CD4-positive, alpha-beta T cell treated with Interleukin-4 for 1 hour (primary cell): ENCODE data around the gene AK4.
"Not testable (repeated sequence)": the region's sequence is repeated elsewhere in the genome, so short reads cannot be mapped to it uniquely, and the experiment has no call there.

Experiments
- DNase-seq, 2 donors: peaks; one replicate each; pipeline ENCODE4 v3.0.0-alpha.2; 2020 to 2022

Gene AK4

DNA sequence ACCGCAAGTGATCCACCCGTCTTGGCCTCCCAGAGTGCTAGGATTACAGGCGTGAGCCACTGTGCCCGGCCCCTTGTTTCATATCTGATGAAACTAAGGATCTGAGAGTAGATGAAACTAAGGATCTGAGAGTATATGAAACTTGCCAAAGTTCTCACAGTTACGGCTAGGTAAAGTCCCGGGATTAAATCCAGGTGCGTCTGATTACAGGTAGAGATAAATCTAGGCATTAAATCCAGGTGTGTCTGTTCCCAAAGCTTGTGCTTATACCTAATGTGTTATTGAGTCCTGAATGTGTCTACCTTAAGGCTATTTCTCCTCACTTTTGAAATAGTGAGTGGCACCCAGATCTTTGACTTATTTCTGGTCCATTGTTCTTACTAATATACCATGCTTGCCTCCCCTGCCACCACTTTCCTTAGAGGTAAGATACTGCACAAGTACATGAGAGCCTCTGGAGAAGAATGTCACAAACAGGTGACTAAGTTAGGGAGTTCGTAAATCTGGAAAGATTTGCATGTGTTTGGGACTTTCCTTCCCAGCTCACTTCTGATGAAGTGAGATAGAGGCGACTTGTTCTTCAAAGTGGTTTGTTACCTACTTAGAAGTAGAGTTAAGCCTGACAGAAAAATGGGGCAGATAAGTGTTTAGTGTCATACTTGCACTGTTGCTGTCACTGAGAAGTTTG lies 66.5 kb downstream of the AK4 start:
- DNase-seq = no peak

- DNase-seq = no peak
Observed at GRCh38 chr1:65216989-65217388, 69.0 kb downstream of the AK4 start.

GRCh38 chr1:65221638-65222339 lies 73.8 kb downstream of the AK4 start:
- no peak for DNase-seq

DNA sequence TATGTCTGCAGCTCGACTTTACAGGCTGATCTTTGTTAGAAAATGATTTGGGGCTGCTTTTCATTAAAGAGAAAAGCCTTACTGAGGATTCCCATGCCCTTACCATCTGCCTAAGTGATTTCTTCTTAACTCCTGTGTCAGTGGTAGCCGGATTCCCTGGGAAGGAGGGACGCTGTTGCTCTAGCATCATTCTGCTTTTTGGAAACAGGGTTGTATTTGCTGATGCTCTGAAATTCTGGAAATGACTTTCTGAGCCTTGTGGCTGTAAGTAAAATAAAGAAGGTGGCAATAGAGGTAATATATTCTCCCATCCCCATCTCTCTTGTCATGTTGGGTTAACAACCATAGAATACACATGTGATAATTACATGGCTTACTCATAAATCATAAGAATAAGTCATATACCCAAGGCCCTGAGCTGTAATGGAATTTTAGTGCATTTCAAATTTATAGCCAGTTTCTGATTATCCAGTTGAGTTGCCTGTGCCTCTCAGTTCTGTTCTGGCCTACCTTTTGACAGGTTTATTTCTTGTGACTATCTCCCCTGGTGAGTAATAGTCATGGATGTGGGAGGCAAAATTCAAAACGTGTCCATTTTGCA lies 74.4 kb downstream of the AK4 start:
- no peak for DNase-seq

DNA sequence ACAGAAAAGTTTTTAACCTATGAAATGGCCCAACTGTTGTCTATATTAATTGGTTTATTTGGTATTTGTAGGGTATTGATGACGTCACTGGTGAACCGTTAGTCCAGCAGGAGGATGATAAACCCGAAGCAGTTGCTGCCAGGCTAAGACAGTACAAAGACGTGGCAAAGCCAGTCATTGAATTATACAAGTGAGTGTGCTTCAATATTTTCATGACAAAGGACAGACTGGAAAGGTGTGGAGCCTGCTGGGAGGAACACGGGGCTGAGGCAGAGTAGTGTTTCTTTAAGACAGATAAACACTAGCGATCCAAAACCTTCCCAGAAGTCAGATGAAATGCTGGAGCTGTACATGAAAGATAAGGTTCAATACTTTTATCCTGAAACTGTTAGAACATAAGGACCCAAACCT lies 76.7 kb downstream of the AK4 start:
- no peak for DNase-seq

DNA sequence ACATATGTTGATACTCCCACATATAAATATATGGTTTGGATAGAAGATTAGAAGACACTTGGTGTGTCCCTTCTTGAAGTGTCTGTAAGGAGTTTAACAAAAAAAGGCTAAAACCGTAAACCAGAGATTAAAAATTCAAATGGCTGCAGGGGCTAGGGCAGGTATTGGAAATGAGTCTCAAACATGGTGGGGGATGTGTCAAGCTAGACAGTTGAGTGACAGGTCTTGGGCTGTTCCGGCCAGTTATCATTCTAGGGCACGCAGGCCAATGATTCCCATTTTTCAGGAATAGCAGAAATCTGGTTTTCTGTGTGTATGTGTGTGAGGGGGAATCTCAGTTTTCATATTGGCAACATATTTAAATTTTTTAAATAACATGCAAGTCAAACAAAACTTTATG lies 77.2 kb downstream of the AK4 start:
- DNase-seq = no peak

- DNase-seq = no peak
Observed at GRCh38 chr1:65229201-65229600, 81.2 kb downstream of the AK4 start.

- no peak for DNase-seq
Observed at GRCh38 chr1:65229754-65230339, 81.8 kb downstream of the AK4 start.

- DNase-seq = peak in 1 of 2 donors; percentile 14
Observed at GRCh38 chr1:65230731-65231481, 82.9 kb downstream of the AK4 start.

- no peak for DNase-seq
Observed at GRCh38 chr1:65231718-65232330, 83.8 kb downstream of the AK4 start.

DNA sequence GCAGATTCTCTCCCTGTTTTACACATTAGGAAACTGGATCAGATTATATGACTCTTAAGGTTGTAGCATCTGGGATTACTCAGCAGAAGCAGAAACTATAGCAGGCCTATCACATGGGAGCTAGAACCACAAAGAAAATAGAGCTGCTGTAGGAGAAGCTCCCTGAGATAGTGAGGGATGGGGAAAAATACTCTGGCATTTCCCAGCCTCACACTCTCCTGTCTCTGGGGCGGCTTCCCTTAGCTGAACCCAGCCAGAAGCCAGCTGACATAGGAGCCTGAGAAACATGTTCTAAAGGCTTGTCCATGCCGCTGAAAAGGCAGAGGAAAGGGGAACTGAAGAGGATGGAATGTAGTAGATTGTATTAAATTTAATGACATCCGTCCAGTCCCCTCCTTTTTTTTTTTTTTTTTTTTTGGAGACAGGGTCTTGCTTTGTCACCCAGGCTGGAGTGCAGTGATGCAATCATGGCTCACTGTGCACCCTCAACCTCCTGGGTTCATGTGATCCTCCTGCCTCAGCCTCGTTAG lies 84.5 kb downstream of the AK4 start:
- no peak for DNase-seq

- no peak for DNase-seq
Observed at GRCh38 chr1:65233782-65234181, 85.8 kb downstream of the AK4 start.

DNA sequence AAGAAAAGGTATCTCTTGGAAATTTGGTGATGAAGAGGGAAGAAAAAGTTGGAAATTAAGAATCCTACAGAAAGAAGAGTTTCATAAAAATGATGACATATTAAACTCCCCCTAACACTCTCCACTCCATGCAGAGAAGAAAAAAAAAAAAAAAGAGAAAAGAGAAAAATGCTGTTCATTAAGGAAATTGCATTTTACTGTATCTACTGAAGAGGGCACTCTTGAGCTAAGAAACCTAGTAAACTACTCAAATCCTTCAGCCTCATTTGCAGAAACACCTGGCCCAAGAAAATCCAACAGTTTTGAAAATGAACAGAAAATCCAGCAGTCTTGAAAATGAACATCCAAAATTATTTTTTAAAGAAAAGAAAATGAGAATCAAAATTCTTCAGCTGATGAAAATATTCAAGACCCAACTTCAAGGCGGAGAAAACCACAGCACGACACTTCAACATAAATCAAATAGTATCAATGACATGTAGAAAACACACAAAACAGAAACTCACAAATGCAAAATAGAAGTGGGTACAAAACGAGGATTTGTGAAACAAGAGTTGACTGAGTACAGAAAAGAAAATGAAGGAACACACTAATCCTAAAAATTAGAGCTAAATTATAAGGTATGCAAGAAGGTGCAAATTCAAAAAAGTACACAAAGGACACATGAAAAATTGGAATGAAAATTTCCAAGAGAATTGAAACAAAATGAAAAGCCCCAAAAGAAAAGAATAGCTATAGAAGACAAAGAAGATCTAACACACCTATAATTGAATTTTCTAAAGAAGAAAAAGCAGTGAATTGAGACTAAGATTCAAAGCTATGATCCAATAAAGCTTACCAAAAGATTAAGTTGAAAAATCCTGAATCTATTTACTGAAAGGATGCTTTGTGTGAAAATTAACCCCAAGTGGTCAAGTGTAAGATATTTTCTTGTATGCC lies 88.1 kb downstream of the AK4 start:
- peak in 1 of 2 donors; percentile 45 for DNase-seq

GRCh38 chr1:65237088-65237487 lies 89.1 kb downstream of the AK4 start:
- not testable (repeated sequence) for DNase-seq

GRCh38 chr1:65237503-65237902 lies 89.5 kb downstream of the AK4 start:
- DNase-seq = no peak

DNA sequence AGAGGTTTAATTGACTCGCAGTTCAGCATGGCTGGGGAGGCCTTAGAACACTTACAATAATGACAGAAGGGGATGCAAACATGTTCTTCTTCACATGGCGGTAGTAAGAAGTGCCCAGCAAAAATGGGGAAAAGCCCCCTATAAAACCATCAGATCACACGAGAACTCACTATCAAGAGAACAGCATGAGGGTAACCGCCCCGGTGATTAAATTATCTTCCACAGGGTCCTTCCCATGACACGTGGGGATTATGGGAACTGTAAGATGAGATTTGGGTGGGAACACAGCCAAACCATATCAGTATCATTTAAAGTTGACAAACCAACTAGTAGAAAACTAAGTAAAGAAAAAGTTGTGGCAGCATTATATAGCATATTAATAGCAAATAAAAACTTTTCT lies 90.0 kb downstream of the AK4 start:
- no peak for DNase-seq

DNA sequence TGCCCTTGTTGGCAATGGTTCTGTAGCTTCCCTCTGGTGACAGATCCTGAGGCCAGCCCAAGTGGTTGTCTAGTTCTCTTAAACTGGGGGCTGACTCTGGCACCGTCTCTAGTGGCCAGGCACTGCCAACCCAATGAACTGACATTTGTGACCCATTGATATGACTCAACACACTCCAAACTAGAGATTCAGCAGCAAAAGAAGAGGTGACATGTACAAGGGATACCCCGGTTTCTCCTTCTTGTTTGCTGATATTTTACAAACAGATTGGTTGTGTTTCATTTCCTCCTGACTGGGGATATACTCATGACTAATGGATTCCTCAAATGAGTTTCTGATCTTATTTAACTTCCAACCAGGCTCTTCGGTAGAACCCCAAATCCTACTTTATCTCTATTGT lies 95.5 kb downstream of the AK4 start:
- DNase-seq = no peak

- no peak for DNase-seq
Observed at GRCh38 chr1:65245295-65245694, 97.3 kb downstream of the AK4 start.

DNA sequence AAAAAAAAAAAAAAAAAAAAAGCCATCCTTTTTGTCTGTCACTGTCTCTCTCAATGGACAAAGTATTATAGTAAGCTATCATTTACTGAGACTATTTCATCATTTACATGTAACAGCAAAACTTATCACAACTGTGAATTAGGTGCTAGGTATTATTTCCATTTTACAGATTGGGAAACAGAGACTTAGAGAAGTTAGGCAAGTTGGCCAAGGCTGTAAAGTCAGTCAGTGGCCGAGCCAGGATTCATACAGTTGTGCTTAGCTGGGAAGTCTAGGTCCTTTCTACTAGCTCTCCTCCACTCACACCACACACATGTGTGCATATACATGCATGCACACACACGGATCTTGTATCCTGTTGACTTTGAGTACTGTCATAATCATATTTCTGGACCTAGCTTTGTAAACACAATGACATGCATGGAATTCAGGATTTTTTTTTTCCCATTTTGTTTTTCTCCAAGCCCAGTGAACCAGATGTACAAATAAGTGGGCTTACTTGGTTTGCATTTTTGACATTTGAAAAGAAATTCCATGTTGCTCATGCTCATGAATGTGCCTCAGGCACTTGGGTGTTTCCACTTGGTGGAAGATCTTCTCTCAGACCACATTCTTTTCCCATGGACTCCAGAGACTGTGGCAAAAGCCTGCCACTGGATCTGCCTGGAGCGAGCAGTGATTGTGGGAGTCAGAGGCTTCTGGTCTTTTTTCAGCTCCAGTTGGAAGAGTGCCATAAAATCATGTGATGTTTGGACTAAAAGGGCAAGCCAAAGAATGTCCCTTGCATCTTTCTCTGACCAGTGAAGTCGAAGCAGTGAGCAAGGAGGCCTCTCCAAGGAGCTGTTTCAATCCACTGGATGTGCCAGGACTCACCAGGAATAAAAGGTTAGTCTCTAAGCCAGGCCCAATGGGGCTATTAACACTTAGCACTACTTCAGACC lies 99.7 kb downstream of the AK4 start:
- DNase-seq = no peak

GRCh38 chr1:65250826-65251225 lies 102.8 kb downstream of the AK4 start:
- no peak for DNase-seq
